ENCODE measurements around the gene STK4.

Gene STK4

GRCh38 chr20:44955270-44955669 is 11.0 kb upstream of the STK4 start:
- DNase-seq: no peak

DNA sequence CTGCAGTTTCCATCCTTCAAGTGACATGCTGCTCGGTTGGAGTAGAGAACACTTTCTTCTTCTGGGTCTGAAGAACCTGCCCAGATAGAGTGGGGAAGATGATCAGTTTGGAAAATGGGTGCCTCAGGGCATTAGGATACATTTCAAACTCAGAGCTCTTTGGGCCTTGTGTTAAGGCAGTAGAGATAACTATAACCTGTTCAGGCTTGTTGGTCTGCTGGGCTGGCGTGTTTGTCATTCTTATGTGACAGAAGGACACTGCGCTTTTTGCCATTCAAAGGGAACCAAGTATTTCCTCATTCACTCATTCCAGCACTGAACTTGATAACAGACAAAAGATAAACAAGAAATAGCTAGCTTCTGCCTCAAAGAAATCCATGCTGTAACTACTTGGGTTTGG is 9.9 kb upstream of the STK4 start:
- no peak for DNase-seq

DNA sequence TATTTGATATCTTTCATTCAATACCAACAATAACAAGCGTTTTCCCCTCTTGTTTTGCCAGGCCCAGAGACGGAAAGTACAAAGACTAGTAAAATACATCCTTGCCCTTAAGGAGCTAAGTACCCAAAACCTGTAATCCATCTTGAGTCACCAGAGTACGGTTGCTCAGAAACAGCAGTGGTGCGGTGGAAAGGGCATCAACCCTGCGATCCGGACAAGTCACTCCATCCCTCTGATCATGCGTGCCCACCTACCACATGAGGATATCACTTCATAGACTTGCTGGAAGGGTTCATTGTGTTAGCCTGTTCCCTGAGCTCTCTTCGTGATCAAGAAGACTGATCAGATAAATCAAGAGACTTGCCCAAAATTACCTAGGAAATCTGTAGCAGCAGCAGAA is 8.0 kb upstream of the STK4 start:
- no peak for DNase-seq

- peak; percentile 36 for DNase-seq
Observed at GRCh38 chr20:44959082-44959637, 7.2 kb upstream of the STK4 start.

GRCh38 chr20:44959638-44960102 is 6.6 kb upstream of the STK4 start:
- DNase-seq: peak; percentile 87

GRCh38 chr20:44960103-44960852 is 6.0 kb upstream of the STK4 start, which contains the start of gene TOMM34:
Gene TOMM34, minus strand, starts transcription at chr20:44960397. Its CDS starts 64 bp downstream, at chr20:44960333.
- DNase-seq: peak; percentile 97

- DNase-seq: no peak
Observed at GRCh38 chr20:44961011-44961869, 5.1 kb upstream of the STK4 start.

DNA sequence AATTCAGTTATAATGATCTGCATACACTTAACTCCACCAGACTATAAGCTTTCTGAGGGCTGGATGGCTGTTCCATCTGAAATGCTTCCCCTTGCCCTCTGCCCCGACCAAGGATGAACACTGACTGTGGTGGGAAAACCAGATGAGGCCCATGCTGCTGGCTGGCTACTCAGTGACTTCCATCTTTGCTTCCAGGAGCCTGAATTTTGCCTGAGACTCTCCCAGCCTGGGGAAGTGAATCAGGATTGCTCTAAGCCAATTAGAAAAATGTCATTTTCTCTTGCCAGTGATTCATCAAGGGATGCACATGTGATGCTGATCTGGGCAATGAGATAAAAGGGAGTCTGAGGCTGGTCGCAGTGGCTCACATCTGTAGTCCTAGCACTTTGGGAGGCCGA is 4.4 kb upstream of the STK4 start:
- DNase-seq: no peak

GRCh38 chr20:44962483-44962882 is 3.8 kb upstream of the STK4 start:
- no peak for DNase-seq

GRCh38 chr20:44963325-44964215 is 2.7 kb upstream of the STK4 start:
- DNase-seq: no peak

- DNase-seq: no peak
Observed at GRCh38 chr20:44965651-44966029, 672 bp upstream of the STK4 start.

GRCh38 chr20:44967207-44967807 is 995 bp downstream of the STK4 start:
- peak; percentile 40 for DNase-seq

GRCh38 chr20:44969300-44969894 is 3.1 kb downstream of the STK4 start:
- peak; percentile 48 for DNase-seq

GRCh38 chr20:44970243-44970757 is 4.0 kb downstream of the STK4 start:
- DNase-seq: no peak

GRCh38 chr20:44973053-44973452 is 6.7 kb downstream of the STK4 start:
- DNase-seq: no peak

DNA sequence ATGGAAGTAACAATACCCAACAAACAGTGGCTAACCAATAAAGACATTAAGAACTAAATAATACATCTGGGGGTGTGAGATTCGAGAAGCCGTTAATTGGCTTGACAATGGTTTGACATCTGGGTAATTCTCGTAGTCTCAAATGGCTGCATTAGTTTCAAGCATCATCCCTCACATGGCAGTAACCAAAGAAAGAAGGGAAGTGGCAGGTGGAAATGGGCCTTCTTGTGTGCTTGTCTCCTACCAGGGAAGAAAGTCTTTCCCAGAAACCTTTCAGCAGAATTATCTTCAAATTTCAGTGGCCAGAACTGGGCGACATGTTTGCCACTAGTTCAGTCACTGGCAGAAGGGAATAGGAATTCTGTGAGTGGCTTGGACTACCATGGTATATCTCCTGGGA is 10.4 kb downstream of the STK4 start:
- no peak for DNase-seq

- DNase-seq: peak; percentile 73
Observed at GRCh38 chr20:44979090-44979621, 12.8 kb downstream of the STK4 start.

DNA sequence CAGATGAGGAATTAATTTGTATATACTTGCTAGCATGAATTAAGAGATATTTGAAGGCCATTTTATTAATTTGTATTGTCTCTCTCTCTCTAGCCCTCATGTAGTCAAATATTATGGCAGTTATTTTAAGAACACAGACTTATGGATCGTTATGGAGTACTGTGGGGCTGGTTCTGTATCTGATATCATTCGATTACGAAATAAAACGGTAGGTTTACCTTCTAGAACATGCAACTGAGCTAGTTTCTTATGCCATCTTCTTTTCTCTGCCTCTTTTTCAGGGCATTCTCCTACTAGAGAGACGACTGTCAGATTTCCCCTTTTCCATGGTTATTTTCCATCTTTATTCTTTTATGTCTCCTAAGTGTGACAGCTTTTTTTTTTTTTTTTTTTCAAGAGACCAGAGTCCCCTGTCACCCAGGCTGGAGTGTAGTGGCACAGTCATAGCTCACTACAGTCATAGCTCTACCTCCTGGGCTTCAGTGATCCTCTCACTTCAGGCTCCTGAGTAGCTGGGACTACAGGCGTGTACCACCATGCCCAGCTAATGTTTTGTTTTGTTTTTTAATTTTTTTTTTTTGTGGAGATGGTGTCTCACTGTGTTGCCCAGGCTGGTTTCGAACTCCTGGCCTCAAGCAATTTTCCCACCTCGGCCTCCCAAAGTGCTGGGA is 15.6 kb downstream of the STK4 start:
- DNase-seq: no peak

- DNase-seq: no peak
Observed at GRCh38 chr20:44983093-44983674, 16.9 kb downstream of the STK4 start.

GRCh38 chr20:44988631-44989171 is 22.4 kb downstream of the STK4 start:
- no peak for DNase-seq

All from stimulated activated CD4-positive, alpha-beta T cell treated with anti-CD3 and anti-CD28 coated beads, Interleukin-4, amount 100 ng/mL, for 24 hours (primary cell).